Measurements from ENCODE around the gene UGT2B7.
"Not testable (repeated sequence)": the region's sequence is repeated elsewhere in the genome, so short reads cannot be mapped to it uniquely, and the experiment has no call there.

Gene UGT2B7

DNA sequence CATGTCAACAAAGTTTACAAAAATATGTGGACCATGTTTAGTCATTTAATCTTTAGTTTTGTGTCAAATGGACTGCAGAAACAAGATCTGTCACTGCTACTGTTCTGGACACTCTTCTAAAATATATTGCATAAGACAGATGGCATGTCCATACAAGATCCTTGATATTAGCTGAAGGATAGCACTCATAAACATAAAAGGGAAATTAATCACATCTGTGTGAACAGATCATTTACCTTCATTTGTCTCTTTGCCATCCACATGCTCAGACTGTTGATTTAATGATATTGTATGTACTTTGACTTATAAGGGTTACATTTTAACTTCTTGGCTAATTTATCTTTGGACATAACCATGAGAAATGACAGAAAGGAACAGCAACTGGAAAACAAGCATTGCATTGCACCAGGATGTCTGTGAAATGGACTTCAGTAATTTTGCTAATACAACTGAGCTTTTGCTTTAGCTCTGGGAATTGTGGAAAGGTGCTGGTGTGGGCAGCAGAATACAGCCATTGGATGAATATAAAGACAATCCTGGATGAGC lies at the start of gene UGT2B7:
UGT2B7 (plus strand) TSS at position 364 of the 546 bp plus-strand sequence; CDS start at position 411, 47 bp downstream.
- no peak for DNase-seq (ENCODE audit: low read depth)

DNA sequence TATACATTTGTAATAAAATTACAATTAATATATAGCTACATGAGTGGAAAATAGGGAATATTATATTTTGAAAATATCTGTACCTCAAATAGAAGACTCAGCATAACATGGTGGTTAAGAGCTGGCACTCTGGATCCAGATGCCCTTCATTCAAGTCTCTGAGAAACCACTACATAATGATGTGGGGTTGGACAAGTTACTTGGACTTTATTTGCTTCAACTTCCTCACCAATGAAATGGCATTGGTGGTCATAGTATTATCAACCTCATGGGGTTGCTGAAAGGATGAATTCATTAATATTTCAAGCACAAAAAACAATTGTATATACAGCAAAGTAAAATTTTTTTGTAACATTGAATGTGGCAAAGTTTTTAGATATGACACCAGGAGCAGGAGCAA lies 46.4 kb upstream of the UGT2B7 start:
- DNase-seq (ENCODE audit: low read depth) = no peak

DNA sequence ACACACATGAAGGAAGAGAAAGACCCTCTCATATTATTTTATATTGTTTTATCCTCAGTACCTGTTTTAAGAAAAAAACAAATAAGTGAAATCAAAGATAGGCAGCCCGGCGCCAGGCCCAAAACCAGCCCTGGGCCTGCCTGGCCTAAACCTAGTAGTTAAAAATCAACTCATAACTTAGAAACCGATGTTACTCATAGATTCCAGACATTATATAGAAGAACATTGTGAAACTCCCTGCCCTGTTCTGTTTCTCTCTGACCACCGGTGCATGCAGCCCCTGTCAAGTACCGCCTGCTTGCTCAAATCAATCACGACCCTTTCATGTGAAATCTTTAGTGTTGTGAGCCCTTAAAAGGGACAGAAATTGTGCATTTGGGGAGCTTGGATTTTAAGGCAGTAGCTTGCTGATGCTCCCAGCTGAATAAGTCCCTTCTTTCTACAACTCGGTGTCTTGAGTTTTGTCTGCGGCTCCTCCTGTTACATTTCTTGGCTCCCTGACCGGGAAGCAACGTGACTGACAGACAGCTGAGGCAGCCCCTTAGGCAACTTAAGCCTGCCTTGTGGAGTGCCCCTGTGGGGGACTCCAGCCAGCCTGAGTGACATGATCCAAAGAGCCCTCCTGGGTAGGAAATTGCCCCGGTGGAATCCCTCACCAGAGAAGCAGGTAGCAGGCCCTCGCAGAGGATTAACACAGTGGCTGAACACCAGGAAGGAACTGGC lies 45.3 kb upstream of the UGT2B7 start:
- not testable (repeated sequence) for DNase-seq (ENCODE audit: low read depth)

DNA sequence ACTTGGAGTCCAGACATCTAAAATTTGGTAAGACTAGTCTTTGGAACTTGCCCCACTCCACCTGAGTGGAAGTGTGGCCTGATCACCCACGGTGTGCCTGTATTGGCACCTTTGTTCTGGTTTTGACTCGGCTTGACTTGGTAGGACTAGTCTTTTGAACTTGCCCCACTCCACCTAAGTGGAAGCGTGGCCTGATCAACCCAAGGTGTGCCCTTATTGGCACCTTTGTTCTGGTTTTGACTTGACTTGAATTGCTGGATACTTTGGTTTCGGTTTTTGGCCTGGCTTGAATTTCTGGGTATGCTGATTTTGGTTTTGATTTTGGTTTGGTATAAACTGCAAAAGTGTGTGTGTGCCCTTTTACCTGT lies 44.7 kb upstream of the UGT2B7 start:
- no peak for DNase-seq (ENCODE audit: low read depth)

DNA sequence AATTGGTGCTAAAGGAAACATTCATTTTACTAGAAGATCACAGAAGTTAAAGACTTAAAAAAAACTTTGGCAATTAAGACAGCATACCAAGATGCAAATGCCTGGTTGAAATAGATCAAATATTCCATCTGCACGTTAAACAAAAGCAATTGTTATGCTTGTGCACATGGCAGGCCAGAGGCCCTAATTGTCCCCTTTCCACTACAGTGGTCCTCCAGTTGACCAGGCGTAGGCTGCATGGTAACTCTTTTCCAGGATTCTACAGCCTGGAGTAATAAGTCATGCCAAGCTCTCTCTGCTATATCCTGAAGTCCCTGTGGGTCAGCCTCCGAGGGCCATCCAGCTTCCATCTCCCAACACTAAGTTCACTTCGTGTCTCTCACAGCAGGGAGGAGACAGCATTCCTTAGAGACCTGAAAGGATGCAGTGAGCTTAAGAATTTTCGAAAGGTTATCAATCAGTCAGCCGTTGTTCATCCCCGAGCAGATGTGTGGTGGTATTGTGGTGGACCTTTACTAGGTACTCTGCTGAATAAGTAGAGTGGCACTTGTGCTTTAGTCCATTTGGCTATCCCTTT lies 42.9 kb upstream of the UGT2B7 start:
- not testable (repeated sequence) for DNase-seq (ENCODE audit: low read depth)

DNA sequence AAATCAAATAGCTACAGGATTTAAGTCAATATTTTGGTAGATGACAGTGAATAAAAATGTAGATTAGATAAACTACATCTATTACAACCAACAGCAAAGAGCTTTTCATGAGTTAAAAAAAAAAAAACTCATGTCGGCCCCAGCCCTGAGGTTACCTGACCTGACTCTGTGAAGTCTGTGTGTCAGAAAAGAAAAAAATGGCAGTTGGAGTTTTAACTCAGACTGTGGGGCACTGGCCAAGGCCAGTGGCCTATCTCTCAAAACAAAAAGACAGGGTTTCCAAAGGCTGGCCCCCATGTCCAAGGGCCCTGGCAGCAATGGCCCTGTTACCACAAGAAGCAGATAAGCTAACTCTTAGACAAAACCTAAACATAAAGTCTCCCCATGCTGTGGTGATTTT lies 42.2 kb upstream of the UGT2B7 start:
- DNase-seq (ENCODE audit: low read depth) = not testable (repeated sequence)

DNA sequence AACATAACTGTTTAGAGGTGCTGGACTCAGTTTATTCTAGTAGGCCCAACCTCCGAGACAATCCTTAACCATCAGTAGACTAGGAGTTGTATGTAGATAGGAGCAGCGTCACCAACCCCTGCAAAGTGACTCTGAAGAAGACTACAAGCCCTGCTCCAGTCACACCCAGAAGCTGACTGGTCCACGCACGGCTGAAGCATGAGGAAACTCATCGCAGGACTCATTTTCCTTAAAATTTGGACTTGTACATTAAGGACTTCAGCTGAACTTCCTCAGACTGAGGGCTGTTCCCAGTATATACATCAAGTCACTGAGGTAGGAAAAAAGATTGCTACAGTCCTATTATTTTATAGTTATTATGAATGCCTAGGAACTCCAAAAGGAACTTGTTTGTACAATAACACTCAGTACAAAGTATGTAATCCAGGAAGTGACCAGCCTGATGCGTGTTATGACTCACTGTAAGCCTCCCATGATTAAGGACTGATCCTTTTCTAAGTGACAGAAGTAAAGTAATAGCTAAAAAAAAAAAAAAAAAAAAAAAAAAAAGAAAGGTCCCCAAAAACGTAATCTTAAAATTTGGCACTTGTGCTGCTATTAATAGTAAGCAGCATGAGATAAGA lies 41.6 kb upstream of the UGT2B7 start:
- DNase-seq (ENCODE audit: low read depth) = peak; percentile 60

DNA sequence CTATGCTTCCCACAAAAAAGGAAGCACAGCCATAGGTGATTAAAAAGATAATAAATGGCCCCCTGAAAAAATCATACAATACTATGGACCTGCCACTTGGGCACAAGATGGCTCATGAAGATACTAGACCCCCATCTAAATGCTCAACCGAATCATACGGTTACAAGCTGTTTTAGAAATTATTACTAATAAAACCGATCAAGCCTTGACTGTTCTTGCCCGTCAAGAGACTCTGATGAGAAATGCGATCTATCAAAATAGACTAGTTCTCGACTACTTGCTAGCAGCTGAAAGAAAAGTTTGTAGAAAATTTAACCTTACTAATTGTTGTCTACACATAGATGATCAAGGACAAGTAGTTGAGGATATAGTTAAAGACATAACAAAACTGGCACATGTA lies 40.1 kb upstream of the UGT2B7 start:
- DNase-seq (ENCODE audit: low read depth) = no peak

DNA sequence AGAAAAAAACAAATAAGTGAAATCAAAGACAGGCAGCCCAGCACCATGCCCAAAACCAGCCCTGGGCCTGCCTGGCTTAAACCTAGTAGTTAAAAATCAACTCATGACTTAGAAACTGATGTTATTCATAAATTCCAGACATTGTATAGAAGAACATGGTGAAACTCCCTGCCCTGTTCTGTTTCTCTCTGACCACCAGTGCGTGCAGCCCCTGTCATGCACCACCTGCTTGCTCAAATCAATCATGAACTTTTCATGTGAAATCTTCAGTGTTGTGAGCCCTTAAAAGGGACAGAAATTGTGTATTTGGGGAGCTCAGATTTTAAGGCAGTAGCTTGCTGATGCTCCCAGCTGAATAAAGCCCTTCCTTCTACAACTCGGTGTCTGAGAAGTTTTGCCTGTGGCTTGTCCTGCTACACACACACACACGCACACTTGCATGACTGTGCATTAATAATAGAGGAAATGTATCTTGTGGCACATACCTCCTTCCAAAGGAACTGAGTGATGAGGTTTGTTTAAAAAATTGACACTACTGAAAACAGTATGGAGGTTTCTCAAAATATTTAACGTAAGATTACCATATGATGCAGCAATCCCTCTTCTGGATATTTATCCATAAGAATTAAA lies 39.2 kb upstream of the UGT2B7 start:
- no peak for DNase-seq (ENCODE audit: low read depth)

DNA sequence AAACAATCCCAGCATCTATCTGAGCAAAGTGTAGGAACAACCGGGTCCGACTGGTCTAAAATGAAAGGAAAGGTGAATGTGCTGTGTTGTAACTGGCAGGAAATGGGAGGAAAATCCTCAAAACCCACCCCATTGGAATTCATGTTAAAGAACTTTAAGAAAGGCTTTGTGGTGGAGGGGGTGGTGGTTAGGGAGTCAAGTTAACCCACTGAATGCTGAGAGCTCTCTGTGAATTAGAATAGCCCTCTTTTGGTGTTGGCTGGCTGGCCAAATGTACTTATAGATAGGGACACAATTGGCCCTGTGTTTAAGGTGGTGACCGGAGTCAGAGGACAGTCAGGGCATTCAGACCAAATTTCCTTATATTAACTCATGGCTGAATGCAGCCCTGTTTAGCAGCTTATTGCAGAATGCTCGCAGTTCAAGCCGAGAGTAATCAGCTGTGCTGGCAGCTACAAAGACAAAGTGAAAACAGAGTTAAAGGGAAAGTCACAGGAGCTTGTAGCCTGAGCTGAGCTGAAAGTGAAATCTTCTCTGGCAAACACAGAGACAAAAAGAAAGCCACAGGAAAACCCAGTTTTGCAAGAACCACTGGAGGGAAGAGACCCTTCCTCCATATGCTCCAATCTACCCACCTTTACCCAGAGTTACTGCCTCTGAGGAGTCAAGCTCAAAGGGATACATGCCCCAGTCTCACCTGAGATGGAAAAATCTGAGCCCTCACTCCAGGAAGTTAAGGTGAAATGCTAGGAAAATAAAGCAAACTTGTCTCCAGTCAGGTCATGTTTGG lies 38.5 kb upstream of the UGT2B7 start:
- DNase-seq (ENCODE audit: low read depth) = no peak

DNA sequence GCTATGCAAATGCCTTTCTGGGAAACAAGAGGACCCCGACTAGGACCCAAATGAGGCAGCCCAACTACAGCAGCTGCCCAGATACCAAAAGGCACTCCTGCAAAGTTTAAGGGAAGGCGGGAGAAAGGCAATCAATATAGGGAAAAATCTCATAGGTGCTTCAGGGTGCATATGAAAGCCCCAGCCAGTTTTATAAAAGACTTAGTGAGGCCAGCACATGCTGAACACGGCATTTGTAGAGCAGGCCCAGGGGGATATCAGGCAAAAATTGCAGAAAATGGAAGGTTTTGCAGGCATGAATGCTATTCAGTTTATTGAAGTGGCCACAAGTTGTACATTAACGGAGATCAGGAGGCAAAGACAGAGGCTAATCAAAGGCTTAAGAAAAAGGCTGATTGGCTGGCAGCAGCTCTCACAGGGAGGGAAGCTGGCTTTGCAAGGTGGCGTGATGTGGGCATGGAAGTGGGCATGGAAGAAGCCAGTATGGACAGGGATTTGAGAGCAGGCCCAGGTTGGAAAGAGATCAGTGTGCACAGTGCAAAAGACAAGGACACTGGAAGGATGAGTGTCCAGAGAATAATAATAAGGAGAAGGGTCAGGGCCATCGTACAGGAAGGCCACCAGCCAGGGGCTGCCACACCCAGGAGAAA lies 37.7 kb upstream of the UGT2B7 start:
- no peak for DNase-seq (ENCODE audit: low read depth)

DNA sequence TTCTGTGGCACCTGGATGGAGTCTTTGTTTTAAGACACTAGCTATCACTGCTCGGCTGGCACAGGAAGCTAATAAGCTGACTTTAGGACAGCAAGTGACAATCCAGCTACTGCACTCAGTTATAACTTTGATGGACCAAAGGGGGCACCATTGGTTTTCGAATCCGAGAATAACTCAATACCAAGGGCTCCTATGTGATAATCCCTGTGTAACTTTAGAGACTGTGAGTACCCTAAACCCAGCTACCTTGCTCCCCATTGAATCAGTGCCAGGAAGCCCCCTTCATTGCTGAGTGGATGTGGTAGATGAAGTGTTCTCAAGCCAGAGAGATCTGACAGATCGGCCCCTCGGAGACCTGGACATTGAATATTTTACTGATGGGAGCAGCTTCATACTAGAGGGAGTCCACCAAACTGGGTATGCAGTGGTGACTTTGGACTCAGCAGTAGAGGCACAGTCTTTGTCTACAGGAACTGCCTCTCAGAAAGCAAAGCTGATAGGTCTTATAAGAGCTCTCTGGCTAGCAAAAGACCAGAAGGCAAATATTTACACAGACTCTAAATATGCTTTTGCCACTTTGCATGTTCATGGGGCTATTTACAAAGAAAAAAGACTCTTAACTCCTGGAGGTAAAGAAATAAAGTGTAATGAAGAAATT lies 35.5 kb upstream of the UGT2B7 start:
- peak; percentile 25 for DNase-seq (ENCODE audit: low read depth)

DNA sequence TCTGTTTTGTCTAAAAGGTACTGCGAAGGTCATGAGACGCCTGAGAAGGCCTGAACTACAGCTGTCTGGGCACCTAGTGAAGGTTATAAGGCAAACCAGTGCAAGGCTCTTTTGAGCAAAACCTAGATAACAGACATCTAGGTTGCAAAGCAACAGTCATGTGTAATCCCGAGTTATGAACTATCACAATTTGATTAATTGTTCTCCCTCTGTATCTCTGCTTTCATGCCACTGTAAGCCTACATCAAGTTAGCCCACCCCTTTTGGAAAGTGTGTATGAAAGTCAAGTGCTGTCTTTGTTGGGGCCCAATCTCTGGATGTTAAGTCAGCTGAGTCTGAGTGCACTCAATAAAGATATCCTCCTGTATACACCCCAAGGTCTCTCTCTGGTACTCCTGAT lies 31.9 kb upstream of the UGT2B7 start:
- DNase-seq (ENCODE audit: low read depth) = no peak

DNA sequence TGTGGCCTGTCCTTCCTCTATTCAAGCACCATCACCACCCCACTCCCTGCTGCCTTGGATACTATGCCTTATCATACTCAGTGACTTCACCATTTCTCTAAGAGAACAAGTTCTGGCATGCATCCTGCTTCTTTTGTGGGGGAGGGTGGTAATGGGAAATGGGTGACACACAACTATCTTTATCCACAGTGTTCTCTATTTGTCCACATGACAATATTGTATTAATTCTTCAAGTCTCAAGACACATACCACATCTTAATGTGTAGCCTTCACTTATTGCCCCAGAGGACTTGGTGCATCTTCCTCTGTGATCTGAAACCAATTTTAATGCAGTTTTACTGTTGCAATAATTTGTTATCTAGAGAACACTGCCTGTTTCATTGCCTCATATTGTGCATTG lies 29.3 kb upstream of the UGT2B7 start:
- DNase-seq (ENCODE audit: low read depth) = no peak

DNA sequence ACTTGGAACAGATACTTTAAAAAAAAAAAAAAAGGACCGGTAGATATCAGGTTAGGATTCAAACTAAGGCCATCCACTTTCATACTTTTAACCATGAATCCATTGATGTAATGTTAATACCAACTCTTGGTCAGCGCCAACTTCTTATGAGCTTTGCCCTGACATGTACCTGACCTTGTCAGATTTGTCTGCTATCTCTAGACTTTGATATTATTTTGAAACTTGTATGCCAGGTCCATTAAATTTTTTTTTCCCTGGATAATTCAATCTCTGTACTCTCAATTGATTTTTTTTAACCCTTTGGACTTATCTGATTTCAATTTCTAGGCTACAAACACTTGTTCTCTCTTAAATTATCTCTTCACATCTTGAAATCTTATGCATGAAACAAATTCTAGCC lies 27.2 kb upstream of the UGT2B7 start:
- no peak for DNase-seq (ENCODE audit: low read depth)

DNA sequence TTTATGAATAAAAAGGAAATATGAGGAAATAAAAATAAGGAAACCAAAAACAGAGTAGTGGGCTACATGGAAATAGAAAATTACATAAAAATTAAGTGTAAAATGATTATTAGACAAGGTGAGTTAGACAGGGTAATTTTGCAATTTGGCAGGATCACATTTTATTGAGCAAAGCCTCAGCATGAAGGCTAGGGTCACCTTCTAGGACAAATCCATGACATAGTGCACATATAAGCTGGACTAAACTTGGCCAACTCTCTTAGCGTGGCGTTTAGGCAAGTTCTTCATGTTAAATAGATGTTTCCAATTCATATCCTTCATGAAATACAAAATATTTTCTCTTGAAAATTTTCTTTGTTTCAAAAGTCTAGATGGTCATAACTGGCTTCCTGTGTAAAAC lies 25.7 kb upstream of the UGT2B7 start:
- no peak for DNase-seq (ENCODE audit: low read depth)

DNA sequence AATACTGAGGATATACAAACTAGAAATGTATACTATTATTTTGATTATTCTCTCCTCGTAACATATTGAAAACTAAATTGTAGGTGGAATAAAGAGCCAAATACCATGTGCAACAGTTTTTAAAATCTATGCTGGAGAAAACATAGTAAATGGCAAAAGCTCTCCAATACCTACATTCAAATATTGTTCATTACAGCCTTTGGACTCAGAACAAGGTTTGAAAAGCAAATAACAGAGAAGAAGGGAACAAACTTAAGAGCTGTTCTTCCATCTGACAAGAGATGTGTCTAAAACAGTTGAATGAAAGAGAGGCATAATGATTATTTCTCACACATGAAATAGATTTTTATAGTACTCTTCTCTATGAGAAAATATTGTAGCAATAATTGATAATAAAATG lies 25.0 kb upstream of the UGT2B7 start:
- no peak for DNase-seq (ENCODE audit: low read depth)

DNA sequence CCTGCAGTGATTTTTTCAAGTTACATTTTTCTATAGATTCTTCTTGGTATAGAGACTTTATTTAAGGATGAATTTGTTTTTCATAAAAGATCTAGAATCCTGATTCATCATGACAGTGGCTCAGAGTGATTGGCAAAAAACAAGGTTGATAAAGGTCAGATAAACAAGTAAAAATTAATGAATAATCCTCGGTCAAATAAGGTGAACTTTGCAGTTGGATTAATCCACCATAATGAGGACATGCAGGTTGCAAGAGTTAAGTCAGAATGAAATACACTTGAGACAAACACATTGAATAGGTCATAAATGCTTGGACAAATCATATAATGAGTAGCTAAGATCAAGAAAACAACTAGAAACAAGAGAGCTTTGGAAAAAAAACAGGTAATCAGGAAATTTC lies 22.9 kb upstream of the UGT2B7 start:
- no peak for DNase-seq (ENCODE audit: low read depth)

DNA sequence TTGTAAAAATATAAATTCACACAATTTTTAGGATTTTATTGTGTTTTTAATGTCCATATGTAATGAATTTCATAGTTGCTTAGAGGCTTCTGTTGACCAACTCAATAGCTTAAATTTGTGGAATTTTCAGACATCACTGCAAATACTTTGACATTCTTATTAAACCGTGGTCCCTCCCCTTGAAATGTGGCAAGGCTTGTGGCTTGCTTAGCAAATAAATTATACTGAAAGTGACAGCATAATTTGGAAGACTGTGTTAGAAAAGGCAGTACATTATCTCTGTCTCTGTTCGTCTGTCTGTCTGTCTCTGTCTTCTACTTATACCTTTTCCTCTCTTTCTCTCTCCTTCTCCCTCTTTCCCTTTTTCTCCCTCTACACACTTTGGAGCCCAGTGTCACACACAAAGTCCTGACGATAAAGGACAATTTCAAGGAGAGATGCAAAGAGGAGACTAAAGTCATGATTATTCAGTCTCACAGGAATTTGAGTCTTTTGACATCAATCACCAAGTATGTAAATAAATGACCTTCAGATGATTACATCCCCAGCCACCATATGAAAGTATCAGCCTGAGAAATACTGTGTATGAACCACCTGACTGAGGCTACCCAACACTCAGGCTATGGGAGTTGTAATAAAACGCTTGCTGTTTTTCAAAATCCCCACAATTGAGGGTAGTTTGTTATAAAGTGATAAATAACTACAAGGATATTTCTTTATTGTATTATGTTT lies 21.0 kb upstream of the UGT2B7 start:
- peak; percentile 32 for DNase-seq (ENCODE audit: low read depth)

DNA sequence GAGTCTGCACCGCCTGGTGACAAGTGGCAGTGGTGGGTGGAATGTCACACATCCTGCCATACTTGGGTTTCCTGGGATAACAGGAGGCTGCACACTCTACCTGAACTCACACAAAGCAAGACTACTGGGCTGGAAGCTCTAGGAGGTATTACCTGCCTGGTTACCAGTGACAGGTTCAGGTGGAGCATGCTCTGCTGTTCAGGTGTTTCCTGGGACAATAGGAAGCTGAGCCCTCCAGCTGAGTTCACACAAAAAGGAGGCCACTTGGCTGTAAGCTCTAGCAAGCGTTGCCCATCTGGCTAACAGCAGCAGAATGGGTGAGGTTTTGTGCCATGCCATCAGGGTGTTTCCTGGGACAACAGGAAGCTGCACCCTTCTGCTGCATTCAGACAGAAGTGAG lies 17.4 kb upstream of the UGT2B7 start:
- no peak for DNase-seq (ENCODE audit: low read depth)

All from EH (cell line).